SK-N-SH (cell line): ENCODE data around the gene HOXA1. TPM values are rescaled to one million over a fixed set of nuclear protein-coding genes. Genes with fewer than 3 reads are reported as not detected.

Experiments
- CTCF ChIA-PET: fragments of 300-600, 350-600 bp; formaldehyde crosslinking; extraction: SDS; loops from one replicate; lab custom pipeline; 2021; lab: Yijun Ruan, JAX
- POLR2A ChIA-PET: fragments of 350-600 bp; sonication (Branson Sonifier 250); formaldehyde crosslinking; extraction: SDS; loops from one replicate; lab custom pipeline; 2020; ENCODE audit warnings: antibody characterized with exemption, inconsistent platforms; lab: Yijun Ruan, JAX
- DNase-seq: peaks from one replicate; pipeline ENCODE4 v3.0.0; 2012
- H2AFZ ChIP-seq: fragments of 200-600 bp; sonication (generic); 2 replicates; pipeline ENCODE4 v1.8.1; 2016; ENCODE audit warnings: antibody characterized with exemption, mild to moderate bottlenecking, low read depth
- H3F3A ChIP-seq: fragments of 200-600 bp; sonication (generic); replicated peaks from 2 replicates; pipeline ENCODE3; 2016; ENCODE audit warnings: antibody characterized with exemption, mild to moderate bottlenecking; ENCODE audit not compliant: insufficient read depth
- H3K27ac ChIP-seq, 2 experiments: fragments of 200-500 bp in 1 of 2; fragments of 200-600 bp in 1 of 2; sonication (Bioruptor generic) in 1 of 2; sonication (generic), shearing (Covaris generic) in 1 of 2; 2 replicates each; pipeline versions ENCODE4 v1.5.1 to v1.6.1; 2014 to 2016; ENCODE audit warnings: low read depth in 2 of 2, inconsistent platforms in 1 of 2, low read length in 1 of 2, mild to moderate bottlenecking in 1 of 2, mixed read lengths in 1 of 2
- H3K27me3 ChIP-seq: fragments of 200-600 bp; sonication (generic), shearing (Covaris generic); 2 replicates; pipeline ENCODE4 v1.6.1; 2016; ENCODE audit warnings: mixed run types; ENCODE audit not compliant: insufficient read depth
- H3K36me3 ChIP-seq, 2 experiments: fragments of 200-500 bp in 1 of 2; fragments of 200-600 bp in 1 of 2; sonication (Bioruptor generic) in 1 of 2; sonication (generic) in 1 of 2; replicated peaks in 1 of 2; 2 replicates each; pipeline versions ENCODE3 to v1.5.1; 2014 to 2016; ENCODE audit warnings: low read length in 1 of 2, mild to moderate bottlenecking in 1 of 2; ENCODE audit not compliant: insufficient read depth in 2 of 2, control insufficient read depth in 1 of 2
- H3K4me1 ChIP-seq, 2 experiments: fragments of 200-500 bp in 1 of 2; fragments of 200-600 bp in 1 of 2; sonication (Bioruptor generic) in 1 of 2; sonication (generic), shearing (Covaris generic) in 1 of 2; 2 replicates each; pipeline versions ENCODE4 v1.5.1 to v1.6.1; 2014 to 2016; ENCODE audit warnings: low read depth in 1 of 2, low read length in 1 of 2, mixed run types in 1 of 2; ENCODE audit not compliant: insufficient read depth in 2 of 2, control insufficient read depth in 1 of 2
- H3K4me2 ChIP-seq: fragments of 200-600 bp; sonication (generic), shearing (Covaris generic); 2 replicates; pipeline ENCODE4 v1.6.1; 2017; ENCODE audit warnings: mixed run types
- H3K4me3 ChIP-seq, 2 experiments: fragments of 200-500 bp in 1 of 2; fragments of 200-600 bp in 1 of 2; sonication (Bioruptor generic) in 1 of 2; sonication (generic), shearing (Covaris generic) in 1 of 2; 2 replicates each; pipeline versions ENCODE4 v1.5.1 to v1.8.1; 2014 to 2016; ENCODE audit warnings: low read depth in 2 of 2, inconsistent platforms in 1 of 2, low read length in 1 of 2, mild to moderate bottlenecking in 1 of 2, mixed read lengths in 1 of 2, moderate library complexity in 1 of 2
- H3K79me2 ChIP-seq: fragments of 200-600 bp; sonication (generic); 2 replicates; pipeline ENCODE4 v1.8.1; 2017; ENCODE audit warnings: mild to moderate bottlenecking; ENCODE audit not compliant: insufficient read depth
- H3K9ac ChIP-seq: fragments of 200-600 bp; sonication (generic); 2 replicates; pipeline ENCODE4 v1.6.1; 2017; ENCODE audit warnings: mixed run types
- H3K9me2 ChIP-seq: fragments of 200-600 bp; sonication (generic); 2 replicates; pipeline ENCODE4 v1.6.1; 2017; ENCODE audit warnings: mixed run types
- H3K9me3 ChIP-seq: fragments of 200-600 bp; sonication (generic); 2 replicates; pipeline ENCODE4 v1.6.1; 2017; ENCODE audit warnings: mixed run types, mild to moderate bottlenecking, moderate library complexity
- H4K20me1 ChIP-seq: fragments of 200-600 bp; sonication (generic); 2 replicates; pipeline ENCODE4 v1.6.1; 2017; ENCODE audit warnings: mild to moderate bottlenecking, mixed run types; ENCODE audit not compliant: insufficient read depth
- CHD2 ChIP-seq: fragments of 150-350 bp; IDR thresholded peaks from 2 replicates; pipeline ENCODE4 v1.6.1; 2018; ENCODE audit warnings: low read length; ENCODE audit not compliant: partially characterized antibody
- FOSL2 ChIP-seq: IDR thresholded peaks from 2 replicates; pipeline ENCODE4 v1.4.0; 2012; ENCODE audit warnings: low read depth, mild to moderate bottlenecking, moderate library complexity, borderline replicate concordance
- FOXJ3 ChIP-seq: sonication (generic); formaldehyde crosslinking; IDR thresholded peaks from 2 replicates; pipeline ENCODE4 v1.5.1; 2020; ENCODE audit warnings: mild to moderate bottlenecking, missing genetic modification reagents
- MEF2A ChIP-seq: IDR thresholded peaks from 2 replicates; pipeline ENCODE4 v1.4.0; 2012; ENCODE audit warnings: low read depth, borderline replicate concordance
- NFIC ChIP-seq: IDR thresholded peaks from 2 replicates; pipeline ENCODE4 v1.4.0; 2012; ENCODE audit warnings: borderline replicate concordance
- RAD21 ChIP-seq: IDR thresholded peaks from 2 replicates; pipeline ENCODE4 v1.6.1; 2012; ENCODE audit warnings: mild to moderate bottlenecking, low read length
- RFX5 ChIP-seq: IDR thresholded peaks from 2 replicates; pipeline ENCODE4 v1.6.1; 2012; ENCODE audit warnings: mild to moderate bottlenecking, improper control_type of control experiment, low read length
- RXRA ChIP-seq: IDR thresholded peaks from 2 replicates; pipeline ENCODE4 v1.4.0; 2012; ENCODE audit warnings: low read depth, mild to moderate bottlenecking, borderline replicate concordance
- SIN3A ChIP-seq: IDR thresholded peaks from 2 replicates; pipeline ENCODE4 v1.6.1; 2012; ENCODE audit warnings: low read depth, mild to moderate bottlenecking, low read length, moderate library complexity, borderline replicate concordance
- USF1 ChIP-seq: IDR thresholded peaks from 2 replicates; pipeline ENCODE4 v1.4.0; 2012; ENCODE audit warnings: low read depth, borderline replicate concordance
- YY1 ChIP-seq: IDR thresholded peaks from 2 replicates; pipeline ENCODE4 v1.4.0; 2012; ENCODE audit warnings: low read depth, mild to moderate bottlenecking
- WGBS: methylation state at CpG from one replicate; pipeline ENCODE4 v1.1.6; 2017; ENCODE audit warnings: low lambda C conversion rate; 5-methylcytosine and 5-hydroxymethylcytosine counted together
- polyA plus RNA-seq, 3 experiments: library from polyadenylated mRNA; depleted of rRNA; stranded (reverse); fragments of >200 nt; gene quantifications; 2 replicates each; pipeline ENCODE4 v1.2.3, GENCODE V29; 2012
- TF ChIP-seq, protein P1 (sequence below): IDR thresholded peaks from 2 replicates; pipeline ENCODE4 v1.6.1; 2012; ENCODE audit warnings: mild to moderate bottlenecking, low read depth, low read length, moderate library complexity

HOXA1 gene
- polyA plus RNA-seq, 1 of the 3 experiments (the other 2 are of a cell fraction), result not detected

DNA sequence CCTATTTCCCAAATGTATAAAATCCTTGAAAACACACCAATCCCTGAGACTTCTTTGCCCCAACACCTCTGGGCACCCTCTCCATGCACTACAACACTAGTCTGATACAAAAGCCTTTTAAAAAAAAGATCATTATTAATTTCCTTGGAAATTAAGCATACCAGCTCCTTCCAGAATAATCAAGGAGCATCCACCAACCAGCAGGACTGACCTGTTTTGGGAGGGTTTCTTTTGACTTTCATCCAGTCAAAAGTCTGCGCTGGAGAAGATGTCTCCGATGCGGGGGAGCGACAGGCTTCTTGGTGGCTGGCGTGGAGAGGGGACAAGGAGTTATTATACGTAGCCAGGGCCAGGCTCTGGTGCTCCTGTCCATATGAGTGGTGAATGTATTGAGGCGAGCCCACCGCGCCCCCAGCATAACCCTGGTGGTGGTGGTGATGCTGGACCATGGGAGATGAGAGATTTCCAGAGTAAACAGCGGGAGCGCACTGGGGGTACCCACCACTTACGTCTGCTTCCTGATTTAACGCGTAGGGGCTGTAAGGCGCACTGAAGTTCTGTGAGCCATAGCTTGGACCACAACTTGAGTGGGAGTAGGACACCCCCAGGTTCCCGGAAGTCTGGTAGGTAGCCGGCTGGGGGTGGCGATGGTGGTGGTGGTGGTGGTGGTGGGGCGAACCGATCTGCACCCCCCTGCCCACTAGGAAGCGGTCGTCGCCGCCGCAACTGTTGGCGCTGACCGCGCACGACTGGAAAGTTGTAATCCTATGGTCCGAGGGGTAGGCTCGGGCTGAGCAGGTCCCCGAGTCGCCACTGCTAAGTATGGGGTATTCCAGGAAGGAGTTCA, 527 bp downstream of the HOXA1 start:
- WGBS, result 23% methylated on average over 26 of the region's 33 CpGs
- no peaks in the 10 kb centered on the region; a peak in 1 of 4 replicates for H3K4me1 ChIP-seq
- TF ChIP-seq MEF2A, result no peak
- TF ChIP-seq NFIC, result no peak
- no peak for TF ChIP-seq RFX5
- TF ChIP-seq RXRA, result no peak
- no peak for TF ChIP-seq SIN3A
- TF ChIP-seq CHD2, result no peak
- TF ChIP-seq USF1, result no peak
- no peak for TF ChIP-seq YY1
- TF ChIP-seq FOSL2, result no peak
- no peak for TF ChIP-seq RAD21
- TF ChIP-seq FOXJ3 (CRISPR knock-in tag), result no peak
- TF ChIP-seq, protein P1, sequence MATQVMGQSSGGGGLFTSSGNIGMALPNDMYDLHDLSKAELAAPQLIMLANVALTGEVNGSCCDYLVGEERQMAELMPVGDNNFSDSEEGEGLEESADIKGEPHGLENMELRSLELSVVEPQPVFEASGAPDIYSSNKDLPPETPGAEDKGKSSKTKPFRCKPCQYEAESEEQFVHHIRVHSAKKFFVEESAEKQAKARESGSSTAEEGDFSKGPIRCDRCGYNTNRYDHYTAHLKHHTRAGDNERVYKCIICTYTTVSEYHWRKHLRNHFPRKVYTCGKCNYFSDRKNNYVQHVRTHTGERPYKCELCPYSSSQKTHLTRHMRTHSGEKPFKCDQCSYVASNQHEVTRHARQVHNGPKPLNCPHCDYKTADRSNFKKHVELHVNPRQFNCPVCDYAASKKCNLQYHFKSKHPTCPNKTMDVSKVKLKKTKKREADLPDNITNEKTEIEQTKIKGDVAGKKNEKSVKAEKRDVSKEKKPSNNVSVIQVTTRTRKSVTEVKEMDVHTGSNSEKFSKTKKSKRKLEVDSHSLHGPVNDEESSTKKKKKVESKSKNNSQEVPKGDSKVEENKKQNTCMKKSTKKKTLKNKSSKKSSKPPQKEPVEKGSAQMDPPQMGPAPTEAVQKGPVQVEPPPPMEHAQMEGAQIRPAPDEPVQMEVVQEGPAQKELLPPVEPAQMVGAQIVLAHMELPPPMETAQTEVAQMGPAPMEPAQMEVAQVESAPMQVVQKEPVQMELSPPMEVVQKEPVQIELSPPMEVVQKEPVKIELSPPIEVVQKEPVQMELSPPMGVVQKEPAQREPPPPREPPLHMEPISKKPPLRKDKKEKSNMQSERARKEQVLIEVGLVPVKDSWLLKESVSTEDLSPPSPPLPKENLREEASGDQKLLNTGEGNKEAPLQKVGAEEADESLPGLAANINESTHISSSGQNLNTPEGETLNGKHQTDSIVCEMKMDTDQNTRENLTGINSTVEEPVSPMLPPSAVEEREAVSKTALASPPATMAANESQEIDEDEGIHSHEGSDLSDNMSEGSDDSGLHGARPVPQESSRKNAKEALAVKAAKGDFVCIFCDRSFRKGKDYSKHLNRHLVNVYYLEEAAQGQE, result no peak
- no peak overlapping the region for H3K9ac ChIP-seq
- no peaks in the 10 kb centered on the region for H3K9me2 ChIP-seq
- no peaks in the 10 kb centered on the region for H3F3A ChIP-seq
- ChIA-PET CTCF (no interaction called here), POLR2A (no interaction called here)
- no peaks in the 10 kb centered on the region for H4K20me1 ChIP-seq
- DNase-seq, result no peak
- no peaks in the 10 kb centered on the region for H3K9me3 ChIP-seq
- H2AFZ ChIP-seq, result no peak overlapping the region
- H3K79me2 ChIP-seq, result no peaks in the 10 kb centered on the region
- no peaks in the 10 kb centered on the region for H3K36me3 ChIP-seq
- peaks cover 96% of the 10 kb centered on the region for H3K27me3 ChIP-seq
- H3K27ac ChIP-seq, result no peak overlapping the region
- H3K4me3 ChIP-seq, result no peak overlapping the region
- no peak overlapping the region for H3K4me2 ChIP-seq
